ENCODE measurements around the gene NEMP2.
A peak's percentile ranks its signal among the peaks of the same experiment; 100 is the strongest.

The NEMP2 gene

DNA sequence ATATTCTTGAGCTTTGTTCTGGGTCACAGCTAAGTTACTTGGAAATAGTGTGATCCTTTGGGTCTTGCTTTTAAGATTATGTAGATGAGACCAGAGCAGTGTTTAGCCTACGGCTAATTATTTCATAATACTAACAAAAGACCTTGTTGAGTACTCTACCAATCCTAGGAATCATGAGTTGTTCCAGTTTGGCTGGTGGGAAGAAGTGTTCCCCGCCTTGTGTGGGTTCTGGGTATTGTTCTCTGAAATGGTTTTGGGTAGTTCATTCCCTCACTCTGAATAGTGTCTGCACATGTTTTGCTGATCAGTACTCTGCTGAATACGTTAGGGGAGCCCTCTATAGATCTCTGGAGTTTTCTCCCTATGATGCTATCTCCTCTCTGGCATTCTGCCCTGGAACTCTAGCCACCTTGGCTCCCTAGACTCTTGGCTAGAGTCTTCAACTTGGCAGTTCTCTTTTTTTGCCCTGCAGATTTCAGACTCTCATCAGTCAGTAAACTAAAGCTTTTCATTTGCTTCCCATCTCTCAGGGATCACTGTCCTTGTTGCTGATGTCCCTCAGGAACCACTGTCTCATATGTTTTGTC lies 48.4 kb downstream of the NEMP2 start:
- H3K4me3 ChIP-seq (replicated peaks; ENCODE audit: low read depth, low read length) = no peak overlapping the region
- peak; percentile 33 for DNase-seq (ENCODE audit: low read depth)
- TF ChIP-seq, protein P1, sequence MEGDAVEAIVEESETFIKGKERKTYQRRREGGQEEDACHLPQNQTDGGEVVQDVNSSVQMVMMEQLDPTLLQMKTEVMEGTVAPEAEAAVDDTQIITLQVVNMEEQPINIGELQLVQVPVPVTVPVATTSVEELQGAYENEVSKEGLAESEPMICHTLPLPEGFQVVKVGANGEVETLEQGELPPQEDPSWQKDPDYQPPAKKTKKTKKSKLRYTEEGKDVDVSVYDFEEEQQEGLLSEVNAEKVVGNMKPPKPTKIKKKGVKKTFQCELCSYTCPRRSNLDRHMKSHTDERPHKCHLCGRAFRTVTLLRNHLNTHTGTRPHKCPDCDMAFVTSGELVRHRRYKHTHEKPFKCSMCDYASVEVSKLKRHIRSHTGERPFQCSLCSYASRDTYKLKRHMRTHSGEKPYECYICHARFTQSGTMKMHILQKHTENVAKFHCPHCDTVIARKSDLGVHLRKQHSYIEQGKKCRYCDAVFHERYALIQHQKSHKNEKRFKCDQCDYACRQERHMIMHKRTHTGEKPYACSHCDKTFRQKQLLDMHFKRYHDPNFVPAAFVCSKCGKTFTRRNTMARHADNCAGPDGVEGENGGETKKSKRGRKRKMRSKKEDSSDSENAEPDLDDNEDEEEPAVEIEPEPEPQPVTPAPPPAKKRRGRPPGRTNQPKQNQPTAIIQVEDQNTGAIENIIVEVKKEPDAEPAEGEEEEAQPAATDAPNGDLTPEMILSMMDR (IDR thresholded peaks at IDR 0.05; ENCODE audit: low read length, missing control alignments) = no peak

- no peak for DNase-seq (ENCODE audit: low read depth)
- TF ChIP-seq, protein P1 (IDR thresholded peaks at IDR 0.05; ENCODE audit: low read length, missing control alignments) = no peak
- no peak overlapping the region for H3K4me3 ChIP-seq (replicated peaks; ENCODE audit: low read depth, low read length)
Observed at GRCh38 chr2:190482451-190482850, 52.1 kb downstream of the NEMP2 start.

DNA sequence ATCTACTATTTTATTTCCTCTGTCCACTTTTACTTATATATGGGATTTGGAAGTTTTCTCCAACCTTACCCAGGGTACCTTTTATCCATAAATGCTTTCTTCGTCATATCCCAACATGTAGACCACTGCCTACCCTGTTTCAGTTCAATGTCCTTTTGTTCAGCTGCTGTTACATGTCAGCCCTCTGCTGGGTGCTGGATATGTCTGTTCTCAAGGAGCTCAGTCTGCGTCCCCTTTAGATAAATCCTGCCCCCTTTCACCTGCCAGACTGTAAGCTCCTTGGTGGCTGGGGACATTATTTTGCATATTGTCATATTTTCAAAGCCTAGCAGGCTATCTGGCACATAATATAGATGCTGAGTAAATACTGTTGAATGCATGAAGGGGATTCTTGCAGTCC lies 53.2 kb downstream of the NEMP2 start:
- no peak overlapping the region for H3K4me3 ChIP-seq (replicated peaks; ENCODE audit: low read depth, low read length)
- TF ChIP-seq, protein P1 (IDR thresholded peaks at IDR 0.05; ENCODE audit: low read length, missing control alignments) = no peak
- DNase-seq (ENCODE audit: low read depth) = no peak

GRCh38 chr2:190478572-190479195 lies 55.8 kb downstream of the NEMP2 start:
- TF ChIP-seq, protein P1 (IDR thresholded peaks at IDR 0.05; ENCODE audit: low read length, missing control alignments) = no peak
- no peak overlapping the region for H3K4me3 ChIP-seq (replicated peaks; ENCODE audit: low read depth, low read length)
- no peak for DNase-seq (ENCODE audit: low read depth)

DNA sequence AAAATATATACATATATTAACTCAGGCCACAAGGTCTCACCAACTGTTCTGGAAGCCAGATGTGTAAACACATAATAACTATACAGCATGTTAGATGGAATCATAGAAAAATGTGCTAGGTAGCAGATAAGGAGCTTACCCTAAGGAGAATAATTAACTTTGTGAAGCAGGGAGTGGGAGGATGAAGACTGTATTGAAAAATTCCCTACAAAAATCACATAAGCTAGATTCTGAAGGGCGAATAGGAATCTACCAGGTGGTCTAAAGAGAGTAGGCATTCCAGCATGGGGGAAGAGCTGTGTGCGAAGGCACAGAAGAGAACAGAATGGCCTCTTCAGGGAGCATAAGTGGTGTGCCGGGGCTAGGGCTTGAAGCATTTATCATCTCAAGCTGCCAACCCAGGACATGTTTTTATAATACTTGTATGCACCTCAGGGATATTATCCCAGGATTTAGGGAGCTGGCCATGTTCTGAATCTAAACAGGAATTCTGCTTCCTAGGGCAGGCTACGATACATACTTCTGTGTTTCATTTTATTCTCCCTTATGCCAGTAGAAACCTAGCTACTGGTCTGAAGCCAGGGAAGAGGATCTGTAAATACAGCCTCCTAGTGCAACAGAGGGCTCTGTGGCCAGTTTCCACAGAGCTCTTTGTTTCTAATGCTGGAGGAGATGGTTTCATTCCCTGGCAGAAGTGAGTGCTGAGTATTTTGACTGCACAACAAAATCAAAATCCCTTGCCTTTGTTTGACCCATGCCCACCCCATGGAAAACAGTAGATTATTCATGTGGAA lies 56.7 kb downstream of the NEMP2 start:
- H3K4me3 ChIP-seq (replicated peaks; ENCODE audit: low read depth, low read length) = no peak overlapping the region
- DNase-seq (ENCODE audit: low read depth) = no peak
- TF ChIP-seq, protein P1 (IDR thresholded peaks at IDR 0.05; ENCODE audit: low read length, missing control alignments) = no peak

- no peak for DNase-seq (ENCODE audit: low read depth)
- TF ChIP-seq, protein P1 (IDR thresholded peaks at IDR 0.05; ENCODE audit: low read length, missing control alignments) = no peak
- H3K4me3 ChIP-seq (replicated peaks; ENCODE audit: low read depth, low read length) = no peak overlapping the region
Observed at GRCh38 chr2:190470256-190470826, 64.2 kb downstream of the NEMP2 start.

Measured in fibroblast of pulmonary artery (primary cell).